ENCODE data around the gene TGFBR3.

The TGFBR3 gene

GRCh38 chr1:91774520-91775203 lies 111.3 kb downstream of the TGFBR3 start:
- no peak for DNase-seq

GRCh38 chr1:91771717-91772116 lies 114.2 kb downstream of the TGFBR3 start:
- DNase-seq = no peak

DNA sequence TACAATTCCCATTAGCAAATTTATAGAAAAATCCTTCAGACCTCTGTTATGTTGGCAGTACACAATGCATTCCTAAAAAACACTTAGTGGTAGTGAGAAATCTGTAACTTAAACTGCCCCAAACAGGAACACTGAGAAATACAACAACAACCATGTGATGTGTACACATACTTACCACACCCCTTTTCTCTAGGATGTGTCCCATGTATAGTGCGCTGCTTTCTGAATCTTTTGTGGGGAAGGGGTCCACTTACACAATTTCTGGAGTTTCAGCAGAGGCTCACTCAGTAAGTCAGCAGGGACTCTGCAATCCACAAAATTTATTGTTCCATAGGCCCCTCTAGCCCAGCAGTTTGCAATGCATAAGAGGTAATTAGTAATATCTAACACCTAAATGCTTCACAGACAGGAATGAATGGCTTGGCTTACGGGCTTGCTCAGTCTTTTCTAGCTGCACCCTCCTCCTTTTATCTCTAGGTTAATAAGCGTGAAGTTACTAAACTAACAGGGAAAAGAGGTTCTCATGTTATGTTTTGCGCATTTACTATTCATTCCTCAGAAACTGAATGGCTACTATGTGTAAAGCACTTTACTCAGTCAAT lies 115.2 kb downstream of the TGFBR3 start:
- no peak for DNase-seq

DNA sequence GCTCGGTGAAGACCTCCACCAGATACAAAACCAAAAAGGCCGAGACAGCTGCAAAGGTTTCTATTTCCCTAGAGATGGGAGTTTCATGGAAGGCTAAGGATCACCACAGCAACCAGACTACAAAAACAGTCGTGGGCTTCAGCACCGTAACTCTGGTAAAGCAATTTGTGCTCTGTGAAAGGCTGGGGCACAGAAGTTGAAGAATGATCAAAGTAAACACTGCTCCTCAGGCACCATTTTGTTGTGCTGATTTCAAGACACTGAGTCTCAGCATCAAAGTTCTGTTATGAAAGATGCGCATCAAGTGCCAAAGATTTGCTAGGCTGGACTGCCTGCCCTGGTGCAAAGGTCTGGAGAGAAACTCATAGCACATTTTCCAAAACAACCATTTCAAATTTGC lies 116.2 kb downstream of the TGFBR3 start:
- no peak for DNase-seq

GRCh38 chr1:91768786-91769725 lies 116.9 kb downstream of the TGFBR3 start:
- peak; percentile 23 for DNase-seq

DNA sequence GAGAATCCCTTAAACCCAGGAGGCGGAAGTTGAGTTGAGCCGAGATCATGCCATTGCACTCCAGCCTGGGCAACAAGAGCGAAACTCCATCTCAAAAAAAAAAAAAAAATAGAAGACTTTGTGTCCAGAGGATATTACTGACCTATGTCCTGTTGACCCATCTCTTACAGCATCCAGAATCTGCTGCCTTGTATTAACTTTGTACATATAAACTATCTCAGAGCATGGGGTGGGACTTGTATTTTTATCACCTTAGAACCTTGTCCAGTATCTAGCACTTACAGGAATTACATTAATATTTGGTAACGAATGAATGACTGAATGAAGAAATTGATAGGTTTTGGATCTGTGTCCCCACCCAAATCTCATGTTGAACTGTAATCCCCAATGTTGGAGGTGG lies 117.8 kb downstream of the TGFBR3 start:
- DNase-seq = no peak

DNA sequence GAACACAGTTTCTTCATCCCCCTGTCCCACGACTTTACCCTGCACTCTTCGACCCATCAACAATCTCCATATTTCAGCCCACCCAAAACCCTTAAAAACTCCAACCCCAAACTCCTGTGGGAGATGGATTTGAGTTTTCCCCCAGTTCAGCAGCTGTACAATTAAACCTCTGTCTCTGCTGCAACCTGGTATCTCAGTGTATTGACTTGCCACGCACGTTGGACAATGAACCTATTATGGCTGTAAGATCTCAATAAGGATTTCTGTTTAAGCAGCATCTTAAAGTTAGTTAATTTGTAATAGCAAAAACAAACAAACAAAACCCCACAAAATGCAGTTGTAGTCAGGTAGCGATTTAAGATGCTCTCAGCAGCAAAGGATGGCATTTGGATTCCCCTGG lies 119.1 kb downstream of the TGFBR3 start:
- DNase-seq = no peak

DNA sequence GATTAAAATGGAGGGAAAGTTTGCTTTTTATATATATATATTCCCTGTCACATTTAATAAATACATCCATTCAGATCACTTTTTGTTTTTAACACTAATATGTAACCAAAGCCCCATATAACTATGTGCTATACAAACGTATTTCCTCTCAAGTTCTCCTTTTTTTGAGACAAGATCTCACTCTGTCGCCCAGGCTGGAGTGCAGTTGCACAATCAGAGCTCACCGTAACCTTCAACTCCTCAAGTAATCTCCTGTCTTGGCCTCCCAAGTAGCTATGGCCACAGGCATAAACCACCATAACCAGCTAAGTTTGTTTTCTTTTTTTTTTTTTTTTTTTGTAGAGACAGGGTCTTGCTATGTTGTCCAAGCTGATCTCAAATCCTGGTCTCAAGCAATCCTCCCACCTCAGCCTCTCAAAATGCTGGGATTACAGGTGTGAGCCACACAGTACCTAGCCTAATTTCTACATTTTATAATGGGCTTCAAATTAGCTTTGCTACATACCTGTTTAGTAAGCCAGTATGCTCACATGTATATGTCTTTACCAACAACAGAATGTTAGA lies 120.0 kb downstream of the TGFBR3 start:
- no peak for DNase-seq

DNA sequence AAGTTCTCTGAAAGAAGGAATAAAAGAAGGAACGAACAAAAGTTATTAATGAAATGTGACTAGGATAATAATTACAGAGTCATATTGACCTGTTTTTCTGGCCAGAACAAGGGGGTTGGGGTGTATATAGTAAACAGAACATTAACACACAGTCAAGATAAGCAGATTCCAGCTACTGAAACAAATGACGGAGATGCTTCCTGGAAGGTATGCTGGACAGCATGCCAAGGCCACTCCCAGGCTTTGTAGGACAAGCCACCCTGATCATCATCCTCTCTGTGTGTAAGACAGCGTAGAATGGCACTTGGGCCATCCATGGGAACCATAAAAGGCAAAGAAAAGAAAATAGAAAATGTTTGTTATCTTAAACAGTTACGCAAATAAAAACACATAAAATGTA lies 120.7 kb downstream of the TGFBR3 start:
- DNase-seq = no peak

DNA sequence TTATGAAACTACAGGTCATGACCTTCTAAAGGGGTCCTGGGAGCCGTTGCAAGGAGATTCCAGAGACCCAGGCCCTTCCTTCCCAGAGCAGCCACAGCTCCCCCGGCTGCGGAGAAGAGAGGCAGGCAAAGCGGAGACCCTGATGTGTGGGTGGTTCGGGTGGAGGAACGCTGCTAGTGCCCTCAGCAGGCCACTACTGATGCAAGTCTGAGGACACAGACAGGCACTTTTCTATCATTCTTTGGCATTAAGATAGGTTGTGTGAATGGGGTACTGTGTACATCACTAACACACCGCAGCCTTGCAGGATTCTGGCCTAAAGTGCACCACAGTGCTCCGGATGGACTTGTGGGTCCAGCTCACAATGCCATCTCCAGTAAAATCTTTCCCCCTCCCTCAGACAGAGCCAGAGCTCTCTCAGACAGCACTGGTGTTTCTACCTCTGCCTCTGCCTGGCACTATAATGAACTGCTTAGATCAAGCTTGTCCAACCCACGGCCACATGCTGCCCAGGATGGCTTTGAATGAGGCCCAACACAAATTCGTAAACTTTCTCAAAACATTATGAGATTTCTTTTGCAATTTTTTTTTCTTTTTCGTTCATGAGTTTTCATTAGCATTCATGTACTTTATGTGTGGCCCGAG lies 121.4 kb downstream of the TGFBR3 start:
- no peak for DNase-seq

- DNase-seq = no peak
These were observed 122.7 kb downstream of the TGFBR3 start for GRCh38 chr1:91763252-91763651.

DNA sequence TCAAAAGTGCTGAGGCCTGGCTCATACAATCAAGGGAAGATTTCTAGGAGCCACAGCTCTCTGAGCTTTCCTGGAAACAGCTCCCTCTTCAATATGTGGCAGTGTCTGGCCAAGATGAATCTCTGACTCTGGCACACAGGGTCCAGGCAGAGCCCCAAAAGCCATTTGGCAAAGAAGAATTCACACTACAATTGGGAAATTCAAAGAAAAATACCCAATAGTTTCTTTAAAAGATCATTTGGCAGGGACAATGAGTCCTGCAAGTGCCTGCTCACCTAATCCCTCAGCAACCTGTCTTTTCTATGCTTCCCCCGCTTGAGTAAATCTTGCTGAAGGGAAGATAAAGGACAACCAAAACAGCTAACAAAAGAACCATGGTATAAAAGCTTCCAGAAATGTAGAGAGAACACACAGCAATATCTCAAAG lies 124.6 kb downstream of the TGFBR3 start:
- no peak for DNase-seq

GRCh38 chr1:91760512-91760911 lies 125.4 kb downstream of the TGFBR3 start:
- no peak for DNase-seq

DNA sequence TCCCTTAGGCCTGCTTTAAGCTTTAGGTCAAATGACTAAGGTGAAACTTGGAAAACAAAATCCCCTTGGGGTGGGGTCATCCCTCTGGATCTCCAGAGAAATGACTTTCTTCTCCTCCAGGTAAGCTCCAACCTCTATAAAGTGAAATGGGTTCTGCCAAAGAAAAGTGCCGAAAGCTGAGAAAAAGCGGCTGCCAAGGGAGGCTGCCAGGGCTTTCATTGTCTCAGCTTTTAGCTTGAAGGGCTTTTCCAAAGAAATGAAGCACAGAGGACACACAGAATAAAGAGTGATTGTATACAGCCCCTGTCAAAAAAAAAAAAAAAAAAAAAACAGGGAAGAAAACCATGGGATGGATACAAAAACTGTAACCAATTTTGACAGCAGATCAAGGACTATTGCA lies 126.9 kb downstream of the TGFBR3 start:
- no peak for DNase-seq

- no peak for DNase-seq
These were observed 128.0 kb downstream of the TGFBR3 start for GRCh38 chr1:91757763-91758460.

- DNase-seq = no peak
These were observed 130.2 kb downstream of the TGFBR3 start for GRCh38 chr1:91755702-91756287.

GRCh38 chr1:91754816-91755580 lies 131.0 kb downstream of the TGFBR3 start:
- DNase-seq = no peak

DNA sequence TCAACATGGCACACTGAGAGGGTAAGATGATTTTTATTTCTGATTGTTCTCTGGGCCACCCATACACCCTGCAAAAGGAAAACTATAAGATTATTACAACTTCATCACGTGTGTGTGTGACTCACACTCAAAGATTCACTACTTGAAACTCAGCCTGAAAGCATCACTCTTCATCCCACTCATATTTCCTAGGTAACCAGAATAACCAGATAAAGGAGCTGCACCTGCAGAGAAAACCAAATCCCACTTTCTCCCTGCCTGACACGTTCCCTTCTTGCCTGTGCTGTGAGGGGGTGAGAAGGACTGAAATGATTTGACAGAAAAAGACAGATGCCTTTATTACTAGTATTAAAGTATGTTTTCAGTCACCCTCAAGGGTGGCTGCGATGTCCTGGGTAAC lies 131.6 kb downstream of the TGFBR3 start:
- DNase-seq = no peak

- no peak for DNase-seq
These were observed 132.1 kb downstream of the TGFBR3 start for GRCh38 chr1:91753878-91754277.

GRCh38 chr1:91752324-91752723 lies 133.6 kb downstream of the TGFBR3 start:
- DNase-seq = no peak

GRCh38 chr1:91751275-91751674 lies 134.7 kb downstream of the TGFBR3 start:
- DNase-seq = no peak

All from NCI-H510A treated with DMSO at 0.1 percent for 48 hours (cell line).